Hepatocyte (in vitro differentiated cells): ENCODE results near the gene KSR1. TPM values are rescaled to one million over a fixed set of nuclear protein-coding genes. Genes with fewer than 3 reads are reported as not detected.
"Not testable (repeated sequence)": the region's sequence is repeated elsewhere in the genome, so short reads cannot be mapped to it uniquely, and the experiment has no call there.

Experiments used
- DNase-seq: peaks from one replicate; pipeline ENCODE4 v3.0.0-alpha.2; 2016; ENCODE audit warnings: low spot score
- H2AFZ ChIP-seq: fragments of 200-600 bp; sonication (generic); 2 replicates; pipeline ENCODE4 v1.6.0; 2016; ENCODE audit warnings: antibody characterized with exemption, mild to moderate bottlenecking
- H3K27ac ChIP-seq: fragments of 200-600 bp; sonication (generic); 2 replicates; pipeline ENCODE4 v1.5.1; 2016; ENCODE audit warnings: mild to moderate bottlenecking
- H3K27me3 ChIP-seq: fragments of 200-600 bp; sonication (generic); 2 replicates; pipeline ENCODE4 v1.6.1; 2016
- H3K36me3 ChIP-seq: fragments of 200-600 bp; sonication (generic); replicated peaks from 2 replicates; pipeline ENCODE4 v1.5.1; 2016; ENCODE audit warnings: low read depth; ENCODE audit not compliant: insufficient read depth
- H3K4me1 ChIP-seq: fragments of 200-600 bp; sonication (generic); 2 replicates; pipeline ENCODE4 v1.5.1; 2016; ENCODE audit warnings: mild to moderate bottlenecking, moderate library complexity; ENCODE audit not compliant: insufficient read depth
- H3K4me2 ChIP-seq: fragments of 200-600 bp; sonication (generic); 2 replicates; pipeline ENCODE4 v1.6.0; 2016
- H3K4me3 ChIP-seq: fragments of 200-600 bp; sonication (generic); 2 replicates; pipeline ENCODE4 v1.5.1; 2016; ENCODE audit warnings: mild to moderate bottlenecking
- H3K79me2 ChIP-seq: fragments of 200-600 bp; sonication (generic); 2 replicates; pipeline ENCODE4 v1.6.0; 2017; ENCODE audit warnings: mild to moderate bottlenecking
- H3K9me2 ChIP-seq: fragments of 200-600 bp; sonication (generic); replicated peaks from 2 replicates; pipeline ENCODE4 v1.6.0; 2017; ENCODE audit warnings: mild to moderate bottlenecking; ENCODE audit not compliant: insufficient read depth
- H3K9me3 ChIP-seq: fragments of 200-600 bp; sonication (generic); 2 replicates; pipeline ENCODE4 v1.5.1; 2016; ENCODE audit warnings: low read depth, mild to moderate bottlenecking
- H4K20me1 ChIP-seq: fragments of 200-600 bp; sonication (generic); 2 replicates; pipeline ENCODE4 v1.6.0; 2016; ENCODE audit warnings: mild to moderate bottlenecking; ENCODE audit not compliant: insufficient read depth, poor library complexity, severe bottlenecking
- CTCF ChIP-seq: fragments of 200-600 bp; sonication (generic); IDR thresholded peaks from 2 replicates; pipeline ENCODE4 v1.5.1; 2016; ENCODE audit warnings: antibody characterized with exemption, mild to moderate bottlenecking; ENCODE audit not compliant: poor library complexity
- EZH2 ChIP-seq: fragments of 200-600 bp; sonication (generic); IDR thresholded peaks from 2 replicates; pipeline ENCODE4 v1.6.1; 2016; ENCODE audit warnings: antibody characterized with exemption, mild to moderate bottlenecking, borderline replicate concordance
- EZH2phosphoT487 ChIP-seq: fragments of 200-600 bp; sonication (generic); IDR thresholded peaks from one replicate; pipeline ENCODE4 v1.6.1; 2018; ENCODE audit warnings: antibody characterized with exemption, mild to moderate bottlenecking, low read depth, moderate library complexity; ENCODE audit not compliant: unreplicated experiment, severe bottlenecking
- WGBS: methylation state at CpG from one replicate; pipeline ENCODE4 v1.1.6; 2016; ENCODE audit warnings: low lambda C conversion rate; ENCODE audit errors: missing lambda C conversion rate; 5-methylcytosine and 5-hydroxymethylcytosine counted together
- polyA plus RNA-seq: library from polyadenylated mRNA; unstranded; fragments of >200 nt; fragmentation: Nextera tagmentation; extraction: Ambion mirVana; gene quantifications from 2 replicates; pipeline ENCODE4 v1.2.1, GENCODE V29; 2016
- total RNA-seq: library from RNA; depleted of rRNA; stranded (reverse); fragments of >200 nt; gene quantifications from 2 replicates; pipeline ENCODE4 v1.2.3, GENCODE V29; 2014

The KSR1 gene
- total and polyA plus RNA-seq, 2 experiments from 2014 or later, result 16.2 to 32.6 TPM

- Histone ChIP-seq H3K4me3 (no peak overlapping the region), H3K36me3 (no peaks in the 10 kb centered on the region), H3K27ac (no peak overlapping the region), H4K20me1 (no peaks in the 10 kb centered on the region), H3K9me3 (no peaks in the 10 kb centered on the region), H3K27me3 (no peaks in the 10 kb centered on the region), H2AFZ (no peak overlapping the region), H3K9me2 (no peaks in the 10 kb centered on the region), H3K4me2 (no peak overlapping the region), H3K79me2 (no peaks in the 10 kb centered on the region), H3K4me1 (no peaks in the 10 kb centered on the region)
- no peak for DNase-seq
- TF ChIP-seq EZH2, result no peak
- TF ChIP-seq EZH2phosphoT487, result no peak
- TF ChIP-seq CTCF, result no peak
- WGBS, result 88% methylated on average over 5 of the region's 5 CpGs
Observed at GRCh38 chr17:27669850-27670249, 213.6 kb downstream of the KSR1 start.

- WGBS, result 93% methylated on average over 12 of the region's 12 CpGs
- H4K20me1 ChIP-seq, result no peaks in the 10 kb centered on the region
- H2AFZ ChIP-seq, result no peak overlapping the region
- no peak overlapping the region for H3K4me3 ChIP-seq
- no peak overlapping the region for H3K27ac ChIP-seq
- no peaks in the 10 kb centered on the region for H3K9me2 ChIP-seq
- H3K4me2 ChIP-seq, result no peak overlapping the region
- no peaks in the 10 kb centered on the region for H3K79me2 ChIP-seq
- H3K36me3 ChIP-seq, result no peaks in the 10 kb centered on the region
- no peak for TF ChIP-seq EZH2
- no peak for TF ChIP-seq CTCF
- no peak for TF ChIP-seq EZH2phosphoT487
- no peaks in the 10 kb centered on the region for H3K4me1 ChIP-seq
- DNase-seq, result no peak
- H3K9me3 ChIP-seq, result no peaks in the 10 kb centered on the region
- H3K27me3 ChIP-seq, result no peaks in the 10 kb centered on the region
Observed at GRCh38 chr17:27670791-27671590, 214.7 kb downstream of the KSR1 start.

- no peak for TF ChIP-seq EZH2
- no peak for TF ChIP-seq CTCF
- TF ChIP-seq EZH2phosphoT487, result no peak
- Histone ChIP-seq H3K4me2 (no peak overlapping the region), H4K20me1 (no peaks in the 10 kb centered on the region), H3K36me3 (no peaks in the 10 kb centered on the region), H3K9me3 (no peaks in the 10 kb centered on the region), H3K27ac (no peak overlapping the region), H3K4me1 (no peaks in the 10 kb centered on the region), H3K4me3 (no peak overlapping the region), H2AFZ (no peak overlapping the region), H3K9me2 (no peaks in the 10 kb centered on the region), H3K79me2 (no peaks in the 10 kb centered on the region), H3K27me3 (no peaks in the 10 kb centered on the region)
- no peak for DNase-seq
- 97% methylated on average over 2 of the region's 2 CpGs for WGBS
Observed at GRCh38 chr17:27671591-27671910, 215.3 kb downstream of the KSR1 start.

- not testable (repeated sequence) for DNase-seq, H3K4me3 ChIP-seq, H2AFZ ChIP-seq, H3K4me2 ChIP-seq, H3K36me3 ChIP-seq, H3K9me2 ChIP-seq, H3K9me3 ChIP-seq, H3K27ac ChIP-seq, H3K4me1 ChIP-seq, H4K20me1 ChIP-seq, H3K79me2 ChIP-seq, H3K27me3 ChIP-seq
- WGBS, result 72% methylated on average over 6 of the region's 6 CpGs
Observed at GRCh38 chr17:27671977-27672480, 215.8 kb downstream of the KSR1 start.
